ENCODE measurements around the gene GGT6.

The GGT6 gene

GRCh38 chr17:4536742-4537411 lies 23.5 kb downstream of the GGT6 start:
- DNase-seq = no peak

GRCh38 chr17:4536259-4536741 lies 24.1 kb downstream of the GGT6 start:
- DNase-seq = no peak

- no peak for DNase-seq
Measured at GRCh38 chr17:4535667-4536258, 24.6 kb downstream of the GGT6 start.

GRCh38 chr17:4534928-4535666 lies 25.3 kb downstream of the GGT6 start:
- DNase-seq = no peak

GRCh38 chr17:4534515-4534914 lies 25.9 kb downstream of the GGT6 start:
- no peak for DNase-seq

- no peak for DNase-seq
Measured at GRCh38 chr17:4533523-4534504, 26.6 kb downstream of the GGT6 start.

- no peak for DNase-seq
Measured at GRCh38 chr17:4532860-4533522, 27.4 kb downstream of the GGT6 start.

- DNase-seq = no peak
Measured at GRCh38 chr17:4531988-4532736, 28.2 kb downstream of the GGT6 start.

- DNase-seq = no peak
Measured at GRCh38 chr17:4530799-4531730, 29.3 kb downstream of the GGT6 start.

- DNase-seq = no peak
Measured at GRCh38 chr17:4529533-4530152, 30.7 kb downstream of the GGT6 start.

GRCh38 chr17:4527566-4528125 lies 32.7 kb downstream of the GGT6 start:
- no peak for DNase-seq

- DNase-seq = no peak
Measured at GRCh38 chr17:4527134-4527533, 33.2 kb downstream of the GGT6 start.

- no peak for DNase-seq
Measured at GRCh38 chr17:4525691-4526397, 34.5 kb downstream of the GGT6 start.

- DNase-seq = no peak
Measured at GRCh38 chr17:4523946-4524345, 36.4 kb downstream of the GGT6 start.

GRCh38 chr17:4522661-4523060 lies 37.7 kb downstream of the GGT6 start:
- DNase-seq = no peak

GRCh38 chr17:4520894-4521600 lies 39.3 kb downstream of the GGT6 start:
- no peak for DNase-seq

- no peak for DNase-seq
Measured at GRCh38 chr17:4520060-4520893, 40.1 kb downstream of the GGT6 start.
